Measurements from ENCODE around the gene KIF1C. TPM values are rescaled to one million over a fixed set of nuclear protein-coding genes. Genes with fewer than 3 reads are reported as not detected.

KIF1C gene
- total RNA-seq, 4 donors from 2014 or later: 22.9 to 140 (median 30.5) TPM

DNA sequence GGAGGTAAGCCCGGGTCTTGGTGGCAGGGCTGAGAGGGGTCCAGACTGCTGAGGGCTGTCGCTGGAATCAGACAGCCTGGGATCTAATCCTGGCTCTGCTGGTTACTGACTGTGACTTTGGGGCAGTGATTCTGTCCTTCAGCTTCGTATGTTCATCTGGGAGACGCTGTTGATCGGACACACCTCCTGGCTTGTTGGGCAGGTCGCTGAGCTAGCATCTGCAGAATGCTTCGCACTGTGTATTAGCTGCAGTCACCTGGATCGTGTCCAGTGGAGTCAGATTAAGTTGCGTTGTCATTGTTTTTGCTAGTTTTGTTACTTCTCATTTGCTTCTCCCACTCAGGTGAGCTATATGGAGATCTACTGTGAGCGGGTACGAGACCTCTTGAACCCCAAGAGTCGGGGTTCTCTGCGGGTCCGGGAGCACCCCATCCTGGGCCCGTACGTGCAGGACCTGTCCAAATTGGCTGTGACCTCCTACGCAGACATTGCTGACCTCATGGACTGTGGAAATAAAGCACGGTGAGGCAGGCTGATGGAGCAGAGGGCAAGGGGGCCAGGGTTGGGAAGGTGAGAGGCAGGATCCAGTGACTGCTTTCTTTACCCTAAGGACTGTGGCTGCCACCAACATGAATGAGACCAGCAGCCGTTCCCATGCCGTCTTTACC is 4.5 kb downstream of the KIF1C start:
- no peak for DNase-seq
- no peaks in the 10 kb centered on the region for H3K27me3 ChIP-seq
- H3K27ac ChIP-seq: no peak overlapping the region
- H3K9me3 ChIP-seq: no peaks in the 10 kb centered on the region
- no peak overlapping the region for H3K4me3 ChIP-seq
- peaks cover 9 to 18% of the 10 kb centered on the region in 2 donors for H3K4me1 ChIP-seq
- intact Hi-C loops (cut with DNase I; ENCODE audit: low total_unique reads): no loop called here
- TF ChIP-seq, protein P1, sequence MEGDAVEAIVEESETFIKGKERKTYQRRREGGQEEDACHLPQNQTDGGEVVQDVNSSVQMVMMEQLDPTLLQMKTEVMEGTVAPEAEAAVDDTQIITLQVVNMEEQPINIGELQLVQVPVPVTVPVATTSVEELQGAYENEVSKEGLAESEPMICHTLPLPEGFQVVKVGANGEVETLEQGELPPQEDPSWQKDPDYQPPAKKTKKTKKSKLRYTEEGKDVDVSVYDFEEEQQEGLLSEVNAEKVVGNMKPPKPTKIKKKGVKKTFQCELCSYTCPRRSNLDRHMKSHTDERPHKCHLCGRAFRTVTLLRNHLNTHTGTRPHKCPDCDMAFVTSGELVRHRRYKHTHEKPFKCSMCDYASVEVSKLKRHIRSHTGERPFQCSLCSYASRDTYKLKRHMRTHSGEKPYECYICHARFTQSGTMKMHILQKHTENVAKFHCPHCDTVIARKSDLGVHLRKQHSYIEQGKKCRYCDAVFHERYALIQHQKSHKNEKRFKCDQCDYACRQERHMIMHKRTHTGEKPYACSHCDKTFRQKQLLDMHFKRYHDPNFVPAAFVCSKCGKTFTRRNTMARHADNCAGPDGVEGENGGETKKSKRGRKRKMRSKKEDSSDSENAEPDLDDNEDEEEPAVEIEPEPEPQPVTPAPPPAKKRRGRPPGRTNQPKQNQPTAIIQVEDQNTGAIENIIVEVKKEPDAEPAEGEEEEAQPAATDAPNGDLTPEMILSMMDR (IDR thresholded peaks at IDR 0.05): no peak
- no peak for TF ChIP-seq POLR2A (IDR thresholded peaks at IDR 0.05)
- no peaks in the 10 kb centered on the region for H3K36me3 ChIP-seq

DNA sequence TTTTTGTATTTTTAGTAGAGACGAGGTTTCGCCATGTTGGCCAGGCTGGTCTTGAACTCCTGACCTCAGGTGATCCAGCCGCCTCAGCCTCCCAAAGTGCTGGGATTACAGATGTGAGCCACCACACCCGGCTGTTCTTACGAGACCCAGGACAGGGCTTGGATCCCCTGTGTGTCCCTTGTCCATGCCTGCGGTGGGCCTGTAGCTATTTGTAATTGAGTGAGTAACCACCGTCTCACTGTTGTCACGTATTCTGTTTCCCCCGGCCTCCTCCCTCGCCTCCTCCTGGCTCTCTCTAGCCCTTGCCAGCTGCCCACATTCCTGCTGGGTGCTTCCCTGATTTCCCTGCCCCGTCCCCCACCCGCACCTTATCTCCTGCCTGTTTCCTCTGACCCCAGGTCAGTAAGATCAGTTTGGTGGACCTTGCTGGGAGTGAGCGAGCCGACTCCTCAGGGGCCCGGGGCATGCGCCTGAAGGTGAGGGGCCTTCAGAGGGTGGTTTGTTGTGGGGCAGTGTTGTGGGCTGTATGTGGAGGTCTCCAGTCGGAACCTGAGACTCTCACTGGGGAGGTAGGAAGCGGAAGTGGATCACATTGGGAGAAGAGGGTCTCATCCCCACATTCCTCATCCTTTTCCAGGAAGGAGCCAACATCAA is 5.6 kb downstream of the KIF1C start:
- Histone ChIP-seq H3K4me3 (no peak overlapping the region), H3K27me3 (no peaks in the 10 kb centered on the region), H3K27ac (no peak overlapping the region), H3K36me3 (no peaks in the 10 kb centered on the region), H3K9me3 (no peaks in the 10 kb centered on the region), H3K4me1 (peaks cover 9 to 18% of the 10 kb centered on the region in 2 donors)
- intact Hi-C loops (cut with DNase I; ENCODE audit: low total_unique reads): no loop called here
- no peak for DNase-seq
- TF ChIP-seq, protein P1 (IDR thresholded peaks at IDR 0.05): no peak
- TF ChIP-seq POLR2A (IDR thresholded peaks at IDR 0.05): no peak

DNA sequence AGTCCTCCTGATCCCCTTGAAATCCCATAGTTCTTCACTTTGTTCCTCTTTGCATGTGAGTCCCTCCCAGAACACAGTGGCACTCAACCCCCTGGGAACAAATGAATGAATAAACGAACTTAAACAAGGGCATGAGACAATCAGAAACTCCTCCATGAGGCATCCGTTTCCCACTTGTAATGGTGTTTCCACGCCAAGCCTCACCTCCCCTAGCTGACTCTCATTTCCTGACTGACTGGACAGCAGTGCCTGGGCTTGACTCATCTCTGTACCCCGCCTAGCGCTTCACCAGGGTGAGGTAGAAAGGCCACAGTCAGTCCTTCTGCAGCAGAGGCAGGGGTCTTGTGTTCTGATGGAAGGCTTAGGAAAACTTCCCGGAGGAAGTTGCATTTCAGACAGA is 14.2 kb downstream of the KIF1C start:
- DNase-seq: no peak
- intact Hi-C loops (cut with DNase I; ENCODE audit: low total_unique reads): no loop called here
- H3K27ac ChIP-seq: no peak overlapping the region
- H3K27me3 ChIP-seq: no peaks in the 10 kb centered on the region
- no peak overlapping the region for H3K4me3 ChIP-seq
- no peaks in the 10 kb centered on the region for H3K36me3 ChIP-seq
- H3K9me3 ChIP-seq: no peaks in the 10 kb centered on the region
- TF ChIP-seq, protein P1 (IDR thresholded peaks at IDR 0.05): no peak
- TF ChIP-seq POLR2A (IDR thresholded peaks at IDR 0.05): no peak
- no peaks in the 10 kb centered on the region for H3K4me1 ChIP-seq

DNA sequence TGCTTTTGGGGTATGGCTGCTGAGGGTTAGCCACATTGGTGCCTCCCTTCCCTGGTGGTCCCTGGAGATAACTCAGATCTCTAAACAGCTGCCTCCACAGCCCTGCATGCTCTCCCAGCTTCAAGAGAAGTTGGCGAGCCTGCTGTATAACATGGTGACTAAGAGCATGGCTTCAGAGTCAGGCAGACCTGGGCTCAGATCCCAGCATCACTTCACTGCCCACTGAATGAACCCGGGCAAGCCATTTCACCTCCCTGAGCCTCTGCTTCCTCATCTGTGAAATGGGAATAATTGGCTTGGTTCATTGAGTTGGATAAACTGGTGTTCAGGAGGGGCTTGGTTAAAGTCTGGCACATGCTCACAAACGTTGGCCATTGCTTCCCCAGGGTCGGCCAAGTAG is 16.6 kb downstream of the KIF1C start:
- Histone ChIP-seq H3K27me3 (no peaks in the 10 kb centered on the region), H3K36me3 (no peaks in the 10 kb centered on the region), H3K9me3 (no peaks in the 10 kb centered on the region), H3K27ac (no peak overlapping the region), H3K4me3 (no peak overlapping the region), H3K4me1 (no peaks in the 10 kb centered on the region)
- no peak for DNase-seq
- TF ChIP-seq POLR2A (IDR thresholded peaks at IDR 0.05): no peak
- TF ChIP-seq, protein P1 (IDR thresholded peaks at IDR 0.05): no peak
- intact Hi-C loops (cut with DNase I; ENCODE audit: low total_unique reads): no loop called here

DNA sequence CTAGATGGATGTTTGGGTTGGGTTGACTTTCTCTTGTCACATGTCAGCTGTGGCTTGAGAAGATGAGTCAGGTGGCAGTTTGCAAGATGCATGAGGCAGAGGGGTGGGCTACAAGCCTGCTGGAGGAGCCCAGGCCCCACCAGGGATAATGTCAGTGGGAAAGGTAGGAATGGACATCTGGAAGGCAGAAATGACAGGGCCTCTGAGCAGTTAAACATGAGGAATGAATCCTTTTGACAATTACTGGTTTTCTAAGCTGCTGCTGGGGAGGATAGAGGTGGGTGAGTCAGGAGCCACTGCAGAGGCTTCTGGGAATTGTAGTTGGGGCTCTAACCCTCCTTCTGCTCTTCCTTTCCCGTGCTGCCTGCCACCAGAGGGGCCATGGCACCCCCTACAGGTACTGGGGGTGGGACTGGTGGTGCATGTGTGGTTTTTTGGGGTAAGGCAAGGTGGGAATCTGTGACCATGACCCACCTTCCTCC is 21.8 kb downstream of the KIF1C start:
- Histone ChIP-seq H3K36me3 (no peaks in the 10 kb centered on the region), H3K27me3 (no peaks in the 10 kb centered on the region), H3K9me3 (no peaks in the 10 kb centered on the region), H3K27ac (no peak overlapping the region), H3K4me1 (no peaks in the 10 kb centered on the region), H3K4me3 (no peak overlapping the region)
- intact Hi-C loops (cut with DNase I; ENCODE audit: low total_unique reads): no loop called here
- TF ChIP-seq, protein P1 (IDR thresholded peaks at IDR 0.05): no peak
- TF ChIP-seq POLR2A (IDR thresholded peaks at IDR 0.05): no peak
- DNase-seq: no peak
